Large intestine (tissue), 3 donors: ENCODE data around the gene CD247. TPM values are rescaled to one million over a fixed set of nuclear protein-coding genes. Genes with fewer than 3 reads are reported as not detected.

Experiments used
- DNase-seq, 2 donors: peaks; one replicate each; pipeline versions ENCODE4 v3.0.0 to v3.0.0-alpha.2; 2013
- H3K27ac ChIP-seq: one replicate; pipeline ENCODE4 v1.5.1; 2013; ENCODE audit warnings: low read length
- H3K27me3 ChIP-seq: 2 replicates; pipeline ENCODE4 v1.6.1; 2013; ENCODE audit warnings: low read length; ENCODE audit not compliant: control insufficient read depth, insufficient read depth
- H3K36me3 ChIP-seq: 2 replicates; pipeline ENCODE4 v1.6.1; 2013; ENCODE audit warnings: low read length; ENCODE audit not compliant: control insufficient read depth, insufficient read depth
- H3K4me1 ChIP-seq: one replicate; pipeline ENCODE4 v1.6.1; 2013; ENCODE audit warnings: low read length; ENCODE audit not compliant: control insufficient read depth, insufficient read depth
- H3K4me3 ChIP-seq: one replicate; pipeline ENCODE4 v1.5.1; 2013; ENCODE audit warnings: low read length
- H3K9me3 ChIP-seq: one replicate; pipeline ENCODE4 v1.6.1; 2013; ENCODE audit warnings: mild to moderate bottlenecking, low read depth, low read length, moderate library complexity; ENCODE audit not compliant: control insufficient read depth
- WGBS: methylation state at CpG from one replicate; pipeline ENCODE4 v1.1.5; 2013; ENCODE audit warnings: low lambda C conversion rate; ENCODE audit not compliant: insufficient coverage; 5-methylcytosine and 5-hydroxymethylcytosine counted together
- polyA plus RNA-seq: library from polyadenylated mRNA; unstranded; fragments of 120-200 nt; gene quantifications from one replicate; pipeline ENCODE4 v1.2.1, GENCODE V29; 2013

Gene CD247
- polyA plus RNA-seq, 1 donor, result 7.4 TPM

- WGBS, result no CpG with 5 or more reads among the region's 14 CpGs
- no peaks in the 10 kb centered on the region for H3K36me3 ChIP-seq
- H3K27me3 ChIP-seq, result peaks cover 3% of the 10 kb centered on the region
- DNase-seq, result no peak
- no peak overlapping the region for H3K27ac ChIP-seq
- H3K9me3 ChIP-seq, result no peaks in the 10 kb centered on the region
- H3K4me1 ChIP-seq, result no peaks in the 10 kb centered on the region
- H3K4me3 ChIP-seq, result no peak overlapping the region
Measured at GRCh38 chr1:167460836-167461235, 57.5 kb downstream of the CD247 start.

- Histone ChIP-seq H3K27me3 (peaks cover 6% of the 10 kb centered on the region), H3K4me1 (no peaks in the 10 kb centered on the region), H3K36me3 (no peaks in the 10 kb centered on the region), H3K4me3 (no peak overlapping the region), H3K9me3 (peaks cover 4% of the 10 kb centered on the region), H3K27ac (no peak overlapping the region)
- 93% methylated on average over 5 of the region's 11 CpGs for WGBS
- no peak for DNase-seq
Measured at GRCh38 chr1:167457936-167458584, 60.3 kb downstream of the CD247 start.

GRCh38 chr1:167456926-167457325 lies 61.4 kb downstream of the CD247 start:
- Histone ChIP-seq H3K36me3 (no peaks in the 10 kb centered on the region), H3K4me3 (no peak overlapping the region), H3K27me3 (peaks cover 6% of the 10 kb centered on the region), H3K4me1 (no peaks in the 10 kb centered on the region), H3K27ac (no peak overlapping the region), H3K9me3 (peaks cover 4% of the 10 kb centered on the region)
- no CpG with 5 or more reads among the region's 8 CpGs for WGBS
- DNase-seq, result no peak

- no CpG with 5 or more reads among the region's 5 CpGs for WGBS
- DNase-seq, result no peak
- Histone ChIP-seq H3K4me3 (no peak overlapping the region), H3K9me3 (peaks cover 4% of the 10 kb centered on the region), H3K36me3 (no peaks in the 10 kb centered on the region), H3K27me3 (peaks cover 6% of the 10 kb centered on the region), H3K4me1 (no peaks in the 10 kb centered on the region), H3K27ac (no peak overlapping the region)
Measured at GRCh38 chr1:167456524-167456923, 61.8 kb downstream of the CD247 start.

GRCh38 chr1:167455786-167456446 lies 62.4 kb downstream of the CD247 start:
- peaks cover 6% of the 10 kb centered on the region for H3K27me3 ChIP-seq
- peak overlapping the region; percentile 84 for H3K4me3 ChIP-seq
- no peaks in the 10 kb centered on the region for H3K36me3 ChIP-seq
- peak overlapping the region; percentile 56 for H3K27ac ChIP-seq
- DNase-seq, result peak in 1 of 2 donors; percentile 30
- no peaks in the 10 kb centered on the region for H3K4me1 ChIP-seq
- no CpG with 5 or more reads among the region's 23 CpGs for WGBS
- H3K9me3 ChIP-seq, result peaks cover 4% of the 10 kb centered on the region

- H3K27ac ChIP-seq, result peak overlapping the region; percentile 56
- DNase-seq, result peak; percentile 41 to 74
- H3K9me3 ChIP-seq, result peaks cover 4% of the 10 kb centered on the region
- no CpG with 5 or more reads among the region's 85 CpGs for WGBS
- peak overlapping the region; percentile 84 for H3K4me3 ChIP-seq
- no peaks in the 10 kb centered on the region for H3K36me3 ChIP-seq
- no peaks in the 10 kb centered on the region for H3K4me1 ChIP-seq
- H3K27me3 ChIP-seq, result peaks cover 6% of the 10 kb centered on the region
Measured at GRCh38 chr1:167454894-167455785, 63.2 kb downstream of the CD247 start.

- no peak overlapping the region for H3K27ac ChIP-seq
- H3K4me1 ChIP-seq, result no peaks in the 10 kb centered on the region
- DNase-seq, result no peak
- H3K27me3 ChIP-seq, result peaks cover 6% of the 10 kb centered on the region
- peaks cover 4% of the 10 kb centered on the region for H3K9me3 ChIP-seq
- peak overlapping the region; percentile 84 for H3K4me3 ChIP-seq
- WGBS, result 80% methylated on average over 5 of the region's 19 CpGs
- no peaks in the 10 kb centered on the region for H3K36me3 ChIP-seq
Measured at GRCh38 chr1:167454304-167454893, 63.9 kb downstream of the CD247 start.

GRCh38 chr1:167453123-167453522 lies 65.2 kb downstream of the CD247 start:
- no peak overlapping the region for H3K4me3 ChIP-seq
- 80% methylated on average over 1 of the region's 6 CpGs for WGBS
- H3K27me3 ChIP-seq, result peaks cover 6% of the 10 kb centered on the region
- no peak overlapping the region for H3K27ac ChIP-seq
- H3K36me3 ChIP-seq, result no peaks in the 10 kb centered on the region
- H3K9me3 ChIP-seq, result peaks cover 4% of the 10 kb centered on the region
- no peak for DNase-seq
- no peaks in the 10 kb centered on the region for H3K4me1 ChIP-seq

- no peaks in the 10 kb centered on the region for H3K4me1 ChIP-seq
Measured at GRCh38 chr1:167452483-167452882, 65.8 kb downstream of the CD247 start.

GRCh38 chr1:167450843-167451242 lies 67.5 kb downstream of the CD247 start:
- peaks cover 3% of the 10 kb centered on the region for H3K27me3 ChIP-seq
- peaks cover 4% of the 10 kb centered on the region for H3K9me3 ChIP-seq
- no peaks in the 10 kb centered on the region for H3K36me3 ChIP-seq
- H3K4me1 ChIP-seq, result no peaks in the 10 kb centered on the region
- no peak overlapping the region for H3K4me3 ChIP-seq
- H3K27ac ChIP-seq, result no peak overlapping the region
- 100% methylated on average over 1 of the region's 5 CpGs for WGBS
- no peak for DNase-seq

More at GRCh38 chr1:167452483-167452882, 65.8 kb downstream of the CD247 start:
- 100% methylated on average over 1 of the region's 8 CpGs for WGBS
- no peak for DNase-seq
- Histone ChIP-seq H3K36me3 (no peaks in the 10 kb centered on the region), H3K27me3 (peaks cover 6% of the 10 kb centered on the region), H3K27ac (no peak overlapping the region), H3K9me3 (peaks cover 4% of the 10 kb centered on the region), H3K4me3 (no peak overlapping the region)
